Measurements from ENCODE around the gene SGMS1. TPM values are rescaled to one million over a fixed set of nuclear protein-coding genes. Genes with fewer than 3 reads are reported as not detected.

Gene SGMS1
- total and polyA plus RNA-seq, 2 donors (not counting 1 experiment from before 2014, with no cell fraction given): 10.0 to 43.5 TPM

- H3K36me3 ChIP-seq (replicated peaks in 1 of 2; ENCODE audit: control extremely low read depth in 1 of 2, control insufficient read depth in 1 of 2, extremely low read depth in 1 of 2, insufficient read depth in 2 of 2, low read length in 1 of 2): no peaks in the 10 kb centered on the region
- DNase-seq (no peak), ATAC-seq (ENCODE audit: low read depth) (no peak)
- no peak overlapping the region for H2AFZ ChIP-seq (ENCODE audit: insufficient read depth, low read depth, low read length, poor library complexity, severe bottlenecking)
- H3K4me1 Mint-ChIP-seq: peaks cover 34% of the 10 kb centered on the region
- H3K9me3 ChIP-seq (ENCODE audit: control extremely low read depth in 1 of 3, control insufficient read depth in 2 of 3, insufficient read depth in 1 of 3, low read length in 2 of 3): no peaks in the 10 kb centered on the region
- ChIA-PET POLR2A (no interaction called here), CTCF (no interaction called here)
- H3K4me1 ChIP-seq (ENCODE audit: control insufficient read depth in 2 of 2, insufficient read depth in 2 of 2, low read length in 2 of 2): peaks cover 5 to 25% of the 10 kb centered on the region in 2 donors
- H3K9ac ChIP-seq (ENCODE audit: low read length): no peak overlapping the region
- H3K79me2 ChIP-seq (ENCODE audit: control insufficient read depth, insufficient read depth, low read length): no peaks in the 10 kb centered on the region
- no CpG with 5 or more reads among the region's 2 CpGs for WGBS (ENCODE audit: insufficient coverage)
- no peak overlapping the region for H3K4me3 ChIP-seq (ENCODE audit: control extremely low read depth in 1 of 5, extremely low read depth in 1 of 5, insufficient read depth in 1 of 5, low read depth in 2 of 5, low read length in 4 of 5)
- no peaks in the 10 kb centered on the region for H3K27me3 ChIP-seq (replicated peaks in 1 of 4; ENCODE audit: control extremely low read depth in 1 of 4, control insufficient read depth in 3 of 4, insufficient read depth in 4 of 4, low read length in 3 of 4)
- H3K4me3 Mint-ChIP-seq: no peak overlapping the region
- TF ChIP-seq EZH2 (IDR thresholded peaks at IDR 0.05; ENCODE audit: borderline replicate concordance, insufficient read depth, low read depth, low read length, poor library complexity, severe bottlenecking): no peak
- TF ChIP-seq, protein P1, sequence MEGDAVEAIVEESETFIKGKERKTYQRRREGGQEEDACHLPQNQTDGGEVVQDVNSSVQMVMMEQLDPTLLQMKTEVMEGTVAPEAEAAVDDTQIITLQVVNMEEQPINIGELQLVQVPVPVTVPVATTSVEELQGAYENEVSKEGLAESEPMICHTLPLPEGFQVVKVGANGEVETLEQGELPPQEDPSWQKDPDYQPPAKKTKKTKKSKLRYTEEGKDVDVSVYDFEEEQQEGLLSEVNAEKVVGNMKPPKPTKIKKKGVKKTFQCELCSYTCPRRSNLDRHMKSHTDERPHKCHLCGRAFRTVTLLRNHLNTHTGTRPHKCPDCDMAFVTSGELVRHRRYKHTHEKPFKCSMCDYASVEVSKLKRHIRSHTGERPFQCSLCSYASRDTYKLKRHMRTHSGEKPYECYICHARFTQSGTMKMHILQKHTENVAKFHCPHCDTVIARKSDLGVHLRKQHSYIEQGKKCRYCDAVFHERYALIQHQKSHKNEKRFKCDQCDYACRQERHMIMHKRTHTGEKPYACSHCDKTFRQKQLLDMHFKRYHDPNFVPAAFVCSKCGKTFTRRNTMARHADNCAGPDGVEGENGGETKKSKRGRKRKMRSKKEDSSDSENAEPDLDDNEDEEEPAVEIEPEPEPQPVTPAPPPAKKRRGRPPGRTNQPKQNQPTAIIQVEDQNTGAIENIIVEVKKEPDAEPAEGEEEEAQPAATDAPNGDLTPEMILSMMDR (IDR thresholded peaks at IDR 0.05): no peak
- intact Hi-C loops (cut with micrococcal nuclease): no loop called here
- no peaks in the 10 kb centered on the region for H3K9me3 Mint-ChIP-seq (ENCODE audit: insufficient read depth)
- H3K27ac Mint-ChIP-seq: no peak overlapping the region
- H3K4me2 ChIP-seq (replicated peaks; ENCODE audit: low read depth, low read length, poor library complexity, severe bottlenecking): no peak overlapping the region
- H3K27me3 Mint-ChIP-seq: no peaks in the 10 kb centered on the region
- no peaks in the 10 kb centered on the region for H4K20me1 ChIP-seq (ENCODE audit: control insufficient read depth, insufficient read depth, low read length, poor library complexity, severe bottlenecking)
- H3K27ac ChIP-seq (ENCODE audit: low read length in 2 of 2): no peak overlapping the region
Measured at GRCh38 chr10:50324046-50324445, 299.7 kb downstream of the SGMS1 start.

DNA sequence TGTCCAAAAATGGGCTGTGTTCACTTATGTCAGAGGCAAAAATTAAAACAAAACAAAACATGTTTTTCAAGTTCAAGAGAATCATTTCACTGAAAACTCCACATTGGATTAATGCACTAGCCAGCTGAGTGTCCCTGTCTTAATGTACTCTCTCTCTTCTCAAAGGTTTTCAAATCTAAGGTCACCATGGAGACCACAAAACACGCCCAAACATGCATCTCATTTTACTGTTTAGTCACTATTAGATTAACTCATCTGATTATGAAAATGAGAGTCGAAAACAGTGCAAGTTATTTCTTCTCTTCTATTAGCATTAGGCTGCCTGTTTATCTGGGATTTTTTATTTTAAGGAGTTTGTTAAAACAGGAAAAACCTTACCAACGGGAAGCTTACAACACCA is 301.7 kb downstream of the SGMS1 start:
- H3K9me3 Mint-ChIP-seq (ENCODE audit: insufficient read depth): no peaks in the 10 kb centered on the region
- H3K36me3 ChIP-seq (replicated peaks in 1 of 2; ENCODE audit: control extremely low read depth in 1 of 2, control insufficient read depth in 1 of 2, extremely low read depth in 1 of 2, insufficient read depth in 2 of 2, low read length in 1 of 2): no peaks in the 10 kb centered on the region
- ChIA-PET POLR2A (no interaction called here), CTCF (no interaction called here)
- no peak overlapping the region for H2AFZ ChIP-seq (ENCODE audit: insufficient read depth, low read depth, low read length, poor library complexity, severe bottlenecking)
- no peak overlapping the region for H3K9ac ChIP-seq (ENCODE audit: low read length)
- peaks cover 6 to 23% of the 10 kb centered on the region in 2 donors for H3K4me1 ChIP-seq (ENCODE audit: control insufficient read depth in 2 of 2, insufficient read depth in 2 of 2, low read length in 2 of 2)
- H3K4me3 ChIP-seq (ENCODE audit: control extremely low read depth in 1 of 5, extremely low read depth in 1 of 5, insufficient read depth in 1 of 5, low read depth in 2 of 5, low read length in 4 of 5): no peak overlapping the region
- no peaks in the 10 kb centered on the region for H3K9me3 ChIP-seq (ENCODE audit: control extremely low read depth in 1 of 3, control insufficient read depth in 2 of 3, insufficient read depth in 1 of 3, low read length in 2 of 3)
- ATAC-seq (ENCODE audit: low read depth) (no peak), DNase-seq (no peak)
- no peaks in the 10 kb centered on the region for H3K79me2 ChIP-seq (ENCODE audit: control insufficient read depth, insufficient read depth, low read length)
- H3K27ac ChIP-seq (ENCODE audit: low read length in 2 of 2): no peak overlapping the region
- H3K27ac Mint-ChIP-seq: no peak overlapping the region
- TF ChIP-seq EZH2 (IDR thresholded peaks at IDR 0.05; ENCODE audit: borderline replicate concordance, insufficient read depth, low read depth, low read length, poor library complexity, severe bottlenecking): no peak
- TF ChIP-seq, protein P1 (IDR thresholded peaks at IDR 0.05): no peak
- WGBS (ENCODE audit: insufficient coverage): no CpG with 5 or more reads among the region's 3 CpGs
- no peak overlapping the region for H3K4me3 Mint-ChIP-seq
- H3K4me2 ChIP-seq (replicated peaks; ENCODE audit: low read depth, low read length, poor library complexity, severe bottlenecking): no peak overlapping the region
- intact Hi-C loops (cut with micrococcal nuclease): no loop called here
- peaks cover 38% of the 10 kb centered on the region for H3K4me1 Mint-ChIP-seq
- no peaks in the 10 kb centered on the region for H3K27me3 Mint-ChIP-seq
- H3K27me3 ChIP-seq (replicated peaks in 1 of 4; ENCODE audit: control extremely low read depth in 1 of 4, control insufficient read depth in 3 of 4, insufficient read depth in 4 of 4, low read length in 3 of 4): no peaks in the 10 kb centered on the region
- H4K20me1 ChIP-seq (ENCODE audit: control insufficient read depth, insufficient read depth, low read length, poor library complexity, severe bottlenecking): no peaks in the 10 kb centered on the region
